Astrocyte (in vitro differentiated cells and primary cell): Measurements from ENCODE around the gene IL27RA. TPM values are rescaled to one million over a fixed set of nuclear protein-coding genes. Genes with fewer than 3 reads are reported as not detected.

ENCODE experiments used
- DNase-seq: peaks from one replicate; pipeline ENCODE4 v3.0.0-alpha.2; 2010; ENCODE audit warnings: low read depth
- FAIRE-seq: peaks from 2 replicates; lab custom pipeline; 2011; peaks lifted over from hg19 to GRCh38; lab: Jason Lieb, UNC
- H2AFZ ChIP-seq: 2 replicates; pipeline ENCODE4 v1.6.0; 2012; ENCODE audit warnings: low read depth, low read length, inconsistent platforms
- H3K27ac ChIP-seq: 2 replicates; pipeline ENCODE4 v1.5.1; 2011; ENCODE audit warnings: low read depth, low read length, inconsistent platforms
- H3K27me3 ChIP-seq: 2 replicates; pipeline ENCODE4 v1.6.0; 2011; ENCODE audit warnings: low read length, inconsistent platforms; ENCODE audit not compliant: insufficient read depth
- H3K36me3 ChIP-seq: 2 replicates; pipeline ENCODE4 v1.5.1; 2011; ENCODE audit warnings: low read length, inconsistent platforms; ENCODE audit not compliant: insufficient read depth
- H3K4me1 ChIP-seq: 2 replicates; pipeline ENCODE4 v1.5.1; 2011; ENCODE audit warnings: low read length, inconsistent platforms; ENCODE audit not compliant: insufficient read depth
- H3K4me2 ChIP-seq: 2 replicates; pipeline ENCODE4 v1.6.0; 2012; ENCODE audit warnings: low read length, inconsistent platforms
- H3K4me3 ChIP-seq: 2 replicates; pipeline ENCODE4 v1.5.1; 2011; ENCODE audit warnings: low read depth, mild to moderate bottlenecking, low read length, inconsistent platforms; ENCODE audit not compliant: insufficient read depth
- H3K79me2 ChIP-seq: 2 replicates; pipeline ENCODE4 v1.6.0; 2012; ENCODE audit warnings: mild to moderate bottlenecking, low read length, inconsistent platforms; ENCODE audit not compliant: insufficient read depth
- H3K9ac ChIP-seq: 2 replicates; pipeline ENCODE4 v1.6.0; 2012; ENCODE audit warnings: mild to moderate bottlenecking, low read length, inconsistent platforms
- H3K9me3 ChIP-seq: 2 replicates; pipeline ENCODE4 v1.5.1; 2012; ENCODE audit warnings: low read depth, mild to moderate bottlenecking, low read length, inconsistent platforms; ENCODE audit not compliant: insufficient read depth
- H4K20me1 ChIP-seq: 2 replicates; pipeline ENCODE4 v1.6.0; 2012; ENCODE audit warnings: low read length, inconsistent platforms; ENCODE audit not compliant: insufficient read depth
- H3K27ac Mint-ChIP-seq: one replicate; pipeline ENCODE4 v1.8.0; 2021; ENCODE audit warnings: mild to moderate bottlenecking, mixed read lengths; ENCODE audit not compliant: unreplicated experiment
- H3K27me3 Mint-ChIP-seq: one replicate; pipeline ENCODE4 v1.8.0; 2021; ENCODE audit warnings: low read depth, mixed read lengths; ENCODE audit not compliant: unreplicated experiment
- H3K36me3 Mint-ChIP-seq: one replicate; pipeline ENCODE4 v1.8.0; 2021; ENCODE audit warnings: low read depth, mixed read lengths; ENCODE audit not compliant: unreplicated experiment
- H3K4me1 Mint-ChIP-seq: one replicate; pipeline ENCODE4 v1.8.0; 2021; ENCODE audit warnings: low read depth, mixed read lengths; ENCODE audit not compliant: unreplicated experiment
- H3K4me3 Mint-ChIP-seq: one replicate; pipeline ENCODE4 v1.8.0; 2021; ENCODE audit warnings: mild to moderate bottlenecking, moderate library complexity, mixed read lengths; ENCODE audit not compliant: unreplicated experiment
- H3K9me3 Mint-ChIP-seq: one replicate; pipeline ENCODE4 v1.8.0; 2021; ENCODE audit warnings: mild to moderate bottlenecking, mixed read lengths; ENCODE audit not compliant: unreplicated experiment
- EZH2 ChIP-seq: IDR thresholded peaks from 2 replicates; pipeline ENCODE4 v1.6.1; 2012; ENCODE audit warnings: mild to moderate bottlenecking, low read length, inconsistent platforms; ENCODE audit not compliant: insufficient read depth
- total RNA-seq: library from RNA; stranded (reverse); gene quantifications from 2 replicates; pipeline ENCODE4 v1.2.1, GENCODE V29; 2021
- TF ChIP-seq, protein P1 (sequence below): IDR thresholded peaks from 2 replicates; pipeline ENCODE4 v1.5.1; 2011; ENCODE audit warnings: low read depth, mild to moderate bottlenecking, inconsistent platforms, low read length, moderate library complexity; ENCODE audit not compliant: insufficient read depth

Gene IL27RA
- total RNA-seq, 1 donor from 2014 or later, result 5.7 TPM

GRCh38 chr19:14053500-14053899 lies 21.9 kb downstream of the IL27RA start:
- H3K9me3 ChIP-seq, result peaks cover 3% of the 10 kb centered on the region
- peaks cover 23% of the 10 kb centered on the region for H3K27me3 Mint-ChIP-seq
- DNase-seq (no peak), FAIRE-seq (no peak)
- H3K79me2 ChIP-seq, result no peaks in the 10 kb centered on the region
- no peaks in the 10 kb centered on the region for H4K20me1 ChIP-seq
- H2AFZ ChIP-seq, result no peak overlapping the region
- H3K36me3 Mint-ChIP-seq, result peaks cover 4% of the 10 kb centered on the region
- no peak overlapping the region for H3K4me2 ChIP-seq
- no peak overlapping the region for H3K4me3 ChIP-seq
- H3K27ac ChIP-seq, result no peak overlapping the region
- no peak overlapping the region for H3K4me3 Mint-ChIP-seq
- no peaks in the 10 kb centered on the region for H3K36me3 ChIP-seq
- TF ChIP-seq, protein P1, sequence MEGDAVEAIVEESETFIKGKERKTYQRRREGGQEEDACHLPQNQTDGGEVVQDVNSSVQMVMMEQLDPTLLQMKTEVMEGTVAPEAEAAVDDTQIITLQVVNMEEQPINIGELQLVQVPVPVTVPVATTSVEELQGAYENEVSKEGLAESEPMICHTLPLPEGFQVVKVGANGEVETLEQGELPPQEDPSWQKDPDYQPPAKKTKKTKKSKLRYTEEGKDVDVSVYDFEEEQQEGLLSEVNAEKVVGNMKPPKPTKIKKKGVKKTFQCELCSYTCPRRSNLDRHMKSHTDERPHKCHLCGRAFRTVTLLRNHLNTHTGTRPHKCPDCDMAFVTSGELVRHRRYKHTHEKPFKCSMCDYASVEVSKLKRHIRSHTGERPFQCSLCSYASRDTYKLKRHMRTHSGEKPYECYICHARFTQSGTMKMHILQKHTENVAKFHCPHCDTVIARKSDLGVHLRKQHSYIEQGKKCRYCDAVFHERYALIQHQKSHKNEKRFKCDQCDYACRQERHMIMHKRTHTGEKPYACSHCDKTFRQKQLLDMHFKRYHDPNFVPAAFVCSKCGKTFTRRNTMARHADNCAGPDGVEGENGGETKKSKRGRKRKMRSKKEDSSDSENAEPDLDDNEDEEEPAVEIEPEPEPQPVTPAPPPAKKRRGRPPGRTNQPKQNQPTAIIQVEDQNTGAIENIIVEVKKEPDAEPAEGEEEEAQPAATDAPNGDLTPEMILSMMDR, result no peak
- peaks cover 1% of the 10 kb centered on the region for H3K9me3 Mint-ChIP-seq
- no peak overlapping the region for H3K9ac ChIP-seq
- H3K4me1 Mint-ChIP-seq, result no peaks in the 10 kb centered on the region
- H3K27ac Mint-ChIP-seq, result no peak overlapping the region
- H3K4me1 ChIP-seq, result peaks cover 3% of the 10 kb centered on the region
- H3K27me3 ChIP-seq, result peaks cover 3% of the 10 kb centered on the region

DNA sequence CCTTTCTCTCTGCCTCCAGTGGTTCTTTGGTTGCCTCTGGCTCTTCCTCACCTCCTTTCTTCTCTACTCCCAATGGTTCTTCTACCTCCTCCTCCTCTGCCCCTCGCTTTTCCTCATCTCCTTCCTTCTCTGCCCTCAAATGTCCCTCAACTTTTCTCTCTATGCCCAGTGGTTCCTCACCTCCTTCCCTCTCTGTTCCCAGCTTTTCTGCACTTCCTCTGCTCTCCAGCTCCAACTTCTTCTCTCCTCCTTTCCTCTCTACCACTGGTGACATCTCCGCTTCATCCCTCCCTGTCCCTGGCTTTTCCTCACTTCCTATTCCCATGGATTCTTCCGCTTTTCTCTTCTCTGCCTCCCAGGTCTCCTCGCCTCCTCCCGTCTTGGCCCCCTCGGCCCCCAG lies 22.5 kb downstream of the IL27RA start:
- H3K4me1 Mint-ChIP-seq, result no peaks in the 10 kb centered on the region
- H3K79me2 ChIP-seq, result no peaks in the 10 kb centered on the region
- DNase-seq, result no peak
- H3K27me3 ChIP-seq, result peaks cover 7% of the 10 kb centered on the region
- no peak overlapping the region for H3K27ac ChIP-seq
- peaks cover 29% of the 10 kb centered on the region for H3K27me3 Mint-ChIP-seq
- H3K4me3 ChIP-seq, result no peak overlapping the region
- H3K4me3 Mint-ChIP-seq, result no peak overlapping the region
- no peak overlapping the region for H3K27ac Mint-ChIP-seq
- no peak overlapping the region for H2AFZ ChIP-seq
- H3K36me3 ChIP-seq, result no peaks in the 10 kb centered on the region
- no peaks in the 10 kb centered on the region for H4K20me1 ChIP-seq
- peaks cover 3% of the 10 kb centered on the region for H3K9me3 ChIP-seq
- FAIRE-seq, result no peak
- peaks cover 1% of the 10 kb centered on the region for H3K9me3 Mint-ChIP-seq
- TF ChIP-seq, protein P1, result no peak
- no peak for TF ChIP-seq EZH2
- peaks cover 4% of the 10 kb centered on the region for H3K36me3 Mint-ChIP-seq
- peaks cover 3% of the 10 kb centered on the region for H3K4me1 ChIP-seq
- H3K9ac ChIP-seq, result no peak overlapping the region
- H3K4me2 ChIP-seq, result no peak overlapping the region

- H4K20me1 ChIP-seq, result no peaks in the 10 kb centered on the region
- Mint-ChIP-seq H3K9me3 (peaks cover 1% of the 10 kb centered on the region), H3K36me3 (peaks cover 4% of the 10 kb centered on the region), H3K4me1 (no peaks in the 10 kb centered on the region), H3K27ac (no peak overlapping the region), H3K4me3 (no peak overlapping the region), H3K27me3 (peaks cover 34% of the 10 kb centered on the region)
- no peak overlapping the region for H3K4me3 ChIP-seq
- DNase-seq, result no peak
- TF ChIP-seq, protein P1, result no peak
- TF ChIP-seq EZH2, result no peak
- no peak overlapping the region for H3K27ac ChIP-seq
- FAIRE-seq, result no peak
- peaks cover 3% of the 10 kb centered on the region for H3K9me3 ChIP-seq
- no peak overlapping the region for H2AFZ ChIP-seq
- no peak overlapping the region for H3K4me2 ChIP-seq
- H3K79me2 ChIP-seq, result no peaks in the 10 kb centered on the region
- no peaks in the 10 kb centered on the region for H3K36me3 ChIP-seq
- no peak overlapping the region for H3K9ac ChIP-seq
- peaks cover 3% of the 10 kb centered on the region for H3K4me1 ChIP-seq
- H3K27me3 ChIP-seq, result peaks cover 12% of the 10 kb centered on the region
Measured at GRCh38 chr19:14054721-14055120, 23.2 kb downstream of the IL27RA start.
